IMR-90 (cell line): Measurements from ENCODE around the gene PGR. TPM values are rescaled to one million over a fixed set of nuclear protein-coding genes. Genes with fewer than 3 reads are reported as not detected.

Experiments used
- ATAC-seq: fragments of 200-7000 bp; cut with Tn5 transposase; 2 replicates; pipeline ENCODE4 v1.9.1; 2020; ENCODE audit warnings: low read depth, mild to moderate bottlenecking, moderate library complexity
- BruUV-seq: library from RNA; stranded (reverse); fragments of 400-500 nt; replicated peaks from 2 replicates; lab custom pipeline; 2021; lab: Mats Ljungman, UMichigan
- CTCF ChIA-PET: fragments of 300-600 bp; formaldehyde crosslinking; extraction: SDS; loops from one replicate; lab custom pipeline; 2021; ENCODE audit warnings: antibody characterized with exemption; lab: Yijun Ruan, JAX
- POLR2A ChIA-PET: fragments of 300-600 bp; sonication (Branson Sonifier 250); formaldehyde crosslinking; loops from one replicate; lab custom pipeline; 2022; ENCODE audit warnings: antibody characterized with exemption; ENCODE audit not compliant: unreplicated experiment; lab: Charles Lee
- DNase-seq: peaks from one replicate; pipeline ENCODE4 v3.0.0; 2013
- H2AFZ ChIP-seq: replicated peaks from 2 replicates; pipeline ENCODE3; 2013; ENCODE audit warnings: low read length, mild to moderate bottlenecking; ENCODE audit not compliant: poor library complexity
- H2AK5ac ChIP-seq: 2 replicates; pipeline ENCODE4 v1.6.1; 2013; ENCODE audit warnings: low read depth, low read length, inconsistent platforms
- H2AK9ac ChIP-seq: replicated peaks from 2 replicates; pipeline ENCODE3; 2013; ENCODE audit warnings: mild to moderate bottlenecking, low read depth, low read length, moderate library complexity; ENCODE audit not compliant: poor library complexity
- H2BK120ac ChIP-seq: 2 replicates; pipeline ENCODE4 v1.6.1; 2013; ENCODE audit warnings: low read depth, low read length, inconsistent platforms
- H2BK15ac ChIP-seq: 3 replicates; pipeline ENCODE4 v1.6.1; 2013; ENCODE audit warnings: low read depth, low read length, inconsistent platforms
- H2BK20ac ChIP-seq: 2 replicates; pipeline ENCODE4 v1.6.1; 2013; ENCODE audit warnings: low read depth, mild to moderate bottlenecking, inconsistent platforms, low read length, moderate library complexity
- H2BK5ac ChIP-seq: 2 replicates; pipeline ENCODE4 v1.6.1; 2013; ENCODE audit warnings: mild to moderate bottlenecking, low read depth, low read length, inconsistent platforms; ENCODE audit not compliant: poor library complexity, severe bottlenecking
- H3K14ac ChIP-seq: replicated peaks from 2 replicates; pipeline ENCODE4 v1.6.1; 2013; ENCODE audit warnings: low read depth, low read length, inconsistent platforms
- H3K18ac ChIP-seq: 2 replicates; pipeline ENCODE4 v1.6.1; 2013; ENCODE audit warnings: low read depth, low read length, control low read depth
- H3K23ac ChIP-seq: 2 replicates; pipeline ENCODE4 v1.6.1; 2013; ENCODE audit warnings: low read depth, low read length, inconsistent platforms
- H3K27ac ChIP-seq: 2 replicates; pipeline ENCODE4 v1.5.1; 2013; ENCODE audit warnings: mild to moderate bottlenecking, control low read depth, low read length; ENCODE audit not compliant: insufficient read depth
- H3K27me3 ChIP-seq: 2 replicates; pipeline ENCODE4 v1.6.1; 2013; ENCODE audit warnings: low read length; ENCODE audit not compliant: control insufficient read depth, insufficient read depth
- H3K36me3 ChIP-seq: 2 replicates; pipeline ENCODE4 v1.6.1; 2013; ENCODE audit warnings: low read length, mixed read lengths; ENCODE audit not compliant: control insufficient read depth, insufficient read depth
- H3K4ac ChIP-seq: 2 replicates; pipeline ENCODE4 v1.6.1; 2013; ENCODE audit warnings: low read depth, low read length, inconsistent platforms
- H3K4me1 ChIP-seq: 2 replicates; pipeline ENCODE4 v1.6.1; 2013; ENCODE audit warnings: low read length, mixed read lengths; ENCODE audit not compliant: control insufficient read depth, insufficient read depth
- H3K4me2 ChIP-seq: 2 replicates; pipeline ENCODE4 v1.6.1; 2013; ENCODE audit warnings: low read depth, mild to moderate bottlenecking, control low read depth, low read length, moderate library complexity
- H3K4me3 ChIP-seq: 2 replicates; pipeline ENCODE4 v1.5.1; 2013; ENCODE audit warnings: low read depth, mild to moderate bottlenecking, control low read depth, low read length, moderate library complexity; ENCODE audit not compliant: insufficient read depth
- H3K56ac ChIP-seq: 2 replicates; pipeline ENCODE4 v1.6.1; 2013; ENCODE audit warnings: low read length, inconsistent platforms; ENCODE audit not compliant: insufficient read depth; ENCODE audit errors: extremely low read depth
- H3K79me1 ChIP-seq, 2 experiments: 2 replicates each; pipeline ENCODE4 v1.6.1; 2013; ENCODE audit warnings: low read length in 2 of 2, inconsistent platforms in 1 of 2, low read depth in 1 of 2
- H3K9ac ChIP-seq: 2 replicates; pipeline ENCODE4 v1.6.1; 2013; ENCODE audit warnings: low read depth, low read length, control low read depth
- H3K9me1 ChIP-seq: 2 replicates; pipeline ENCODE4 v1.6.1; 2013; ENCODE audit warnings: low read length, inconsistent platforms; ENCODE audit not compliant: insufficient read depth
- H3K9me3 ChIP-seq: 2 replicates; pipeline ENCODE4 v1.6.1; 2013; ENCODE audit warnings: low read length; ENCODE audit not compliant: control insufficient read depth, insufficient read depth
- H4K20me1 ChIP-seq: 2 replicates; pipeline ENCODE4 v1.6.1; 2013; ENCODE audit warnings: low read length, inconsistent platforms; ENCODE audit not compliant: insufficient read depth
- H4K5ac ChIP-seq: 2 replicates; pipeline ENCODE4 v1.6.1; 2013; ENCODE audit warnings: mild to moderate bottlenecking, low read depth, low read length, control low read depth
- H4K8ac ChIP-seq, 2 experiments: 2 replicates each; pipeline ENCODE4 v1.6.1; 2013; ENCODE audit warnings: low read depth in 2 of 2, low read length in 2 of 2, control low read depth in 1 of 2, inconsistent platforms in 1 of 2
- H4K91ac ChIP-seq: 2 replicates; pipeline ENCODE4 v1.6.1; 2013; ENCODE audit warnings: low read depth, low read length, inconsistent platforms; ENCODE audit not compliant: insufficient read depth
- CEBPB ChIP-seq: IDR thresholded peaks from 2 replicates; pipeline ENCODE4 v1.6.1; 2012; ENCODE audit warnings: low read depth, low read length, improper control_type of control experiment
- ELK1 ChIP-seq: fragments of 150-350 bp; IDR thresholded peaks from 2 replicates; pipeline ENCODE4 v1.6.1; 2016; ENCODE audit warnings: low read depth, mild to moderate bottlenecking, low read length, moderate library complexity, borderline replicate concordance
- WGBS, 2 experiments: methylation state at CpG; one replicate each; pipeline versions ENCODE4 v1.1.5 to v1.1.7; 2013; ENCODE audit warnings: missing lambda C conversion rate in 2 of 2; ENCODE audit not compliant: insufficient read length in 1 of 2; ENCODE audit errors: extremely low coverage in 2 of 2; 5-methylcytosine and 5-hydroxymethylcytosine counted together
- dilution Hi-C: fragments of 300-500 bp; cut with HindIII; formaldehyde crosslinking; loops from one replicate; pipeline ENCODE4 v1.14.3; 2018; ENCODE audit warnings: low sequenced_read_pairs; ENCODE audit not compliant: unreplicated experiment
- in situ Hi-C: fragments of 300-500 bp; cut with MboI; formaldehyde crosslinking; loops from 3 replicates; pipeline ENCODE4 v1.14.3; 2019; ENCODE audit warnings: low sequenced_read_pairs, inconsistent platforms, mixed read lengths
- intact Hi-C: fragments of 100-400 bp; cut with micrococcal nuclease; formaldehyde crosslinking; loops from 2 replicates; pipeline ENCODE4 v1.10.0; 2022
- polyA plus RNA-seq, 3 experiments: library from polyadenylated mRNA; depleted of rRNA; stranded (reverse); fragments of >200 nt; gene quantifications; 2 replicates each; pipeline ENCODE4 v1.2.3, GENCODE V29; 2012; ENCODE audit warnings: low replicate concordance in 1 of 3
- total RNA-seq: library from RNA; depleted of rRNA; stranded (reverse); fragments of >200 nt; gene quantifications from 2 replicates; pipeline ENCODE4 v1.2.3, GENCODE V29; 2012
- TF ChIP-seq, protein P1 (sequence below): fragments of 150-350 bp; IDR thresholded peaks from 2 replicates; pipeline ENCODE4 v1.6.1; 2017; ENCODE audit warnings: mild to moderate bottlenecking, antibody characterized with exemption, low read length, low read depth

PGR gene
- total and polyA plus RNA-seq, 2 of the 4 experiments (the other 2 are of a cell fraction): under 0.01 TPM; not detected in 1

- H3K27me3 ChIP-seq: no peaks in the 10 kb centered on the region
- H2BK15ac ChIP-seq: no peak overlapping the region
- H4K20me1 ChIP-seq: no peaks in the 10 kb centered on the region
- H3K9me3 ChIP-seq: no peaks in the 10 kb centered on the region
- no peak overlapping the region for H2BK20ac ChIP-seq
- no TSS peak for BruUV-seq
- no peak overlapping the region for H2AK5ac ChIP-seq
- no peak overlapping the region for H3K4ac ChIP-seq
- no peaks in the 10 kb centered on the region for H3K79me1 ChIP-seq
- CTCF ChIA-PET: no interaction called here
- no peak overlapping the region for H3K4me3 ChIP-seq
- no peak overlapping the region for H3K9ac ChIP-seq
- H3K23ac ChIP-seq: no peak overlapping the region
- H3K4me2 ChIP-seq: no peak overlapping the region
- H3K4me1 ChIP-seq: no peaks in the 10 kb centered on the region
- no peak overlapping the region for H4K5ac ChIP-seq
- no peak overlapping the region for H3K14ac ChIP-seq
- H2BK120ac ChIP-seq: no peak overlapping the region
- no peak overlapping the region for H4K91ac ChIP-seq
- dilution Hi-C loops: no loop called here
- intact Hi-C loops: no loop called here
- no peak overlapping the region for H3K18ac ChIP-seq
- POLR2A ChIA-PET: no interaction called here
- H3K9me1 ChIP-seq: no peaks in the 10 kb centered on the region
- DNase-seq (no peak), ATAC-seq (no peak)
- in situ Hi-C loops: no loop called here
- no peaks in the 10 kb centered on the region for H3K36me3 ChIP-seq
- no peak overlapping the region for H2AK9ac ChIP-seq
- no peak overlapping the region for H2AFZ ChIP-seq
- no peak overlapping the region for H2BK5ac ChIP-seq
- no peak overlapping the region for H4K8ac ChIP-seq
- 0% methylated on average over 1 of the region's 4 CpGs; no CpG with 5 or more reads in 1 of the 2 experiments for WGBS, 2 experiments
- TF ChIP-seq ELK1: no peak
- TF ChIP-seq CEBPB: no peak
- TF ChIP-seq, protein P1, sequence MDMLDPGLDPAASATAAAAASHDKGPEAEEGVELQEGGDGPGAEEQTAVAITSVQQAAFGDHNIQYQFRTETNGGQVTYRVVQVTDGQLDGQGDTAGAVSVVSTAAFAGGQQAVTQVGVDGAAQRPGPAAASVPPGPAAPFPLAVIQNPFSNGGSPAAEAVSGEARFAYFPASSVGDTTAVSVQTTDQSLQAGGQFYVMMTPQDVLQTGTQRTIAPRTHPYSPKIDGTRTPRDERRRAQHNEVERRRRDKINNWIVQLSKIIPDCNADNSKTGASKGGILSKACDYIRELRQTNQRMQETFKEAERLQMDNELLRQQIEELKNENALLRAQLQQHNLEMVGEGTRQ: no peak
- H3K56ac ChIP-seq: no peak overlapping the region
- H3K27ac ChIP-seq: no peak overlapping the region
These were observed 33.4 kb downstream of the PGR start for GRCh38 chr11:101096036-101096704.
